ENCODE data around the gene DHX30. TPM values are rescaled to one million over a fixed set of nuclear protein-coding genes. Genes with fewer than 3 reads are reported as not detected.
"Not testable (repeated sequence)": the region's sequence is repeated elsewhere in the genome, so short reads cannot be mapped to it uniquely, and the experiment has no call there.

DHX30 gene
- total RNA-seq, 1 experiment from 2014 or later = 29.8 TPM

DNA sequence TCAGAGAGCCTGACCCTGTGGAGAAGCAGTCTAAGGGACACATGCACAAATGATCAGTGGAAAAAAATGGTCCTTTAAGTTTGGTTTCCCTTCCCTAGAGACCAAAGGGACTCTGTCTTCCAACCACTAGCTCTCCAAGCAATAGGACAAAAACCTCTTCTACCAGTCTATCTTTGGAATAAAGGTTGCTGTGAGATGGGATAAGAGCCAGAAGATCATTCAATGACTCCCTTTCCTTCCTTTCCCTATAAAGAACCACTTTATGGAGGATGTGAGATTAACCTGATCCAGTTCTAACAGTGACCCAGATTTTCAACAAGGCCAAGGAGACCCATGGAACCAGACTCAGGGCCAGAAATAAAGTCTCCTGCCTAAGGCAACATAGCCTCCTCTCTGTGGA is 74.8 kb downstream of the DHX30 start:
- no peak for DNase-seq (ENCODE audit: low spot score)

DNA sequence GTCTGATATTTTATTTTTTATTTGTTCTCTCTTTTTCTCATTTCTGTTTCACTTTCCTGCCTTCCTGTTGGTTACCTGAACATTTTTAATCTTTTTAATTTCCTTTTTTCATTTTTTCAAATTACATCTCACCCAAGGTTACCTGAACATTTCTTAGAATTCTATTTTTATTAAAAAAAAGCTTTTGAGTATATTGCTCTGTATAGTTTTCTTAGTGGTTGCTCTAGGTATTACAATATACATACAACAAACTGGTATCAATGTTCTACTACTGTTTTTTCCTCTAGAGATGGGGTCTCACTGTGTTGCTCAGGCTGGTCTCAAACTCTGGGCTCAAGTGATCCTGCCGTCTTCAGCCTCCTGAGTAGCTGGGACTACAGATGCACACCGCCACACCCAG is 79.4 kb downstream of the DHX30 start:
- no peak for DNase-seq (ENCODE audit: low spot score)

DNA sequence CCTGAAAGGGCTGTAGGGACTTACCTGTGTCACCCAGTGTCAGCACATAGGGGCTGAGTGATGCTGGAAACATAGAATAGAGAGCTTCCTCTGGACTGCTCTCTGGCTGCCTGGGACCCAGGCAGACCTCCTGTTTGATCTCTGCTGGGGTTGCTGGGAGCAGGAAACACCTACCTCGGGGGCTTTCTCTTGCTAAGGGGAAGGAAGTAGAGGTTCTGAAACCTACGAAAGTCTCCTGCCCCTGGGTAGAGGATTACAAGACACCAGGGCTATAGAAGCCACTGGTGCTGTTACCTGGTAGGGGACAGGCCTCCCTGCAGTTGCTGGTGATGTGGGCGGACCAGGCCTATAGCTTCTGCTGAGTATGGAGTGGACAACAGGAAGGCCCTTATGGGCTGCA is 81.7 kb downstream of the DHX30 start:
- no peak for DNase-seq (ENCODE audit: low spot score)

DNA sequence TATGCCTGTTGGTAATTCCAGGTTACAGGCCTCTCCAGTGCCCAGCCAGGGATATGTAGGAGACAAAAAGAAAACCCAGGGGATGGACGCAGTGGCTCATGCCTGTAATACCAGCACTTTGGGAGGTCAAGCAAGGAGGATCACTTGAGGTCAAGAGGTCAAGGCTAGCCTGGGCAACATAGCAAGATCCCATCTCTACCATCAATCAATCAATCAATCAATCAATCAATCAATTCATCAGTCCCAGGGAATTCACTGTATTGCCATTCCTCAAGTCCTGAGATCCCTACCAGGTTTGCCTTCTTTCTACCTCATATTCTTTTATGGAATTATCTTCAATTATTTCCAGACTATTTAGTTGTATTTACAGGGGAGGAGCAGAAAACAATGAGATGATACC is 82.2 kb downstream of the DHX30 start:
- no peak for DNase-seq (ENCODE audit: low spot score)

DNA sequence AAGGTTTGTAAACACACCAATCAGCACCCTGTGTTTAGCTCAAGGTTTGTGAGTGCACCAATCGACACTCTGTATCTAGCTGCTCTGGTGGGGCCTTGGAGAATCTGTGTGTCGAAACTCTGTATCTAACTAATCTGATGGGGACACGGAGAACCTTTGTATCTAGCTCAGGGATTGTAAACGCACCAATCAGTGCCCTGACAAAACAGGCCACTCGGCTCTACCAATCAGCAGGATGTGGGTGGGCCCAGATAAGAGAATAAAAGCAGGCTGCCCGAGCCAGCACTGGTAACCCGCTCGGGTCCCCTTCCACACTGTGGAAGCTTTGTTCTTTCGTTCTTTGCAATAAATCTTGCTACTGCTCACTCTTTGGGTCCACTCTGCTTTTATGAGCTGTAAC is 85.1 kb downstream of the DHX30 start:
- DNase-seq (ENCODE audit: low spot score) = not testable (repeated sequence)

DNA sequence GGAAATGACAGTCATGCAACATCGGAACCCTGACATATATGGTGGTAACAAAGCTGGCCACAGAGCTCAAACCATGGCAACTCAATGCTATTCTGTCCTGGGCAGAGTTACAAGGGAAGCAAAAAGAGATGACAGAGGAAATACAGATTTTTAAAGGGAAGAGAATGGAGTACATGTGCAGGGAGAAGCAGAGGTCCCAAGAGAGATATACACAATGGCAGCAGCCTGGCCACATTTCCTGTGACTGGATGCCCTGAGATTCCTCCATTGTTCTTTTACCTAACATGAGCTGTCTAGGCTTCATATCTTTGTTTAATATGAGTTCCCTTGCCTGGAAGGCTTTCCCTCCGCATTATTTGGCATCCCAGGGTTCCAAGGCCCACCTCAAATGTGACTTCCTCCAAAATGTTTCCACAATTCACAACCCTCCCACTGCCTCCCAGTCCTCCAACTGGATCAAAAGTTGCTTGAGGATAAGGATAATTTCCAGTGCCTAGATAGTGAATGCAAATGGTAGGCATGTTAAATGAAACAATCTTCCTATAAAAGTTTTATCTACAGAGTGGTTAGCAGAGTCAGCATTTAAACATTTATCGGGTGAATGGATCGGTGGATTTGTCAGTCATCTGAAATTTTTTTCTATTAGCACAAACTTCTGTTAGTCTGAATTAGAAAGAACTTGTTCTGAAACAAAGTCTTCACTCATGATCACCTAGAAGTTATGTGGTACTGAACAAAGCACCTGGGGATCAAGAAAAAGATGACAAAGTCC is 86.2 kb downstream of the DHX30 start:
- DNase-seq (ENCODE audit: low spot score) = no peak

DNA sequence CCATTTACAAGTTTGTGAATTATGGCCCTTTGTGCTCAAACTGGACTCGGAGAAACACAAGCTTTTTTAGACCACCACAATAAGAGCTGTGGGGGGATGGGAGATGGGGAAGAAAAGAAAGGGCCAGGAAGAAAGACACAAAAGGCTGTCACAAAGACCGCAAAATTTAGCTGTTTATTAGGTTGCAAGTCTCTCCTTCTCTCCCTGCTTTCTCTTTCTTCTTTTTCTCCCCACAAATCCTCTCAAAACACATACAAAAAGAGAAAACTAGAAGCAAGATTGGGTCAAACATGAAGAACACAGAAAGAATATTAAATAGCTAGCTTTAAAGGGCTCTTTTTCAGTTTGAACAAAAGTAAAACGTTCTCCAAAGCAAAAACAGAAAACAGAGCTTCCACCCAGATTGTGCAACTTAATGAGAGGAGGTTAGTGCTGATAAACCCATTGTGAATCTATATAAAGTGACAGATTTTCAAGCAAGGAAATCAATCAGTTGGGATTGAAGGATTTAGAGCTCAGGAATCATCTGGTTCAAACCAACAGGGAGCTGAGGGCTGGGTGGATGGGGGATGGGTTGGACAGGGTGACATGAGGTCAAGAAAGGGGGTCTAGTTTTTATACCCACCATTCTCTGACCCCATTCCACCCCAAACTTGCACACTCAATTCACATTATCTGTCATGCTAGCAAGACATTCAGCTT is 87.3 kb downstream of the DHX30 start:
- no peak for DNase-seq (ENCODE audit: low spot score)

DNA sequence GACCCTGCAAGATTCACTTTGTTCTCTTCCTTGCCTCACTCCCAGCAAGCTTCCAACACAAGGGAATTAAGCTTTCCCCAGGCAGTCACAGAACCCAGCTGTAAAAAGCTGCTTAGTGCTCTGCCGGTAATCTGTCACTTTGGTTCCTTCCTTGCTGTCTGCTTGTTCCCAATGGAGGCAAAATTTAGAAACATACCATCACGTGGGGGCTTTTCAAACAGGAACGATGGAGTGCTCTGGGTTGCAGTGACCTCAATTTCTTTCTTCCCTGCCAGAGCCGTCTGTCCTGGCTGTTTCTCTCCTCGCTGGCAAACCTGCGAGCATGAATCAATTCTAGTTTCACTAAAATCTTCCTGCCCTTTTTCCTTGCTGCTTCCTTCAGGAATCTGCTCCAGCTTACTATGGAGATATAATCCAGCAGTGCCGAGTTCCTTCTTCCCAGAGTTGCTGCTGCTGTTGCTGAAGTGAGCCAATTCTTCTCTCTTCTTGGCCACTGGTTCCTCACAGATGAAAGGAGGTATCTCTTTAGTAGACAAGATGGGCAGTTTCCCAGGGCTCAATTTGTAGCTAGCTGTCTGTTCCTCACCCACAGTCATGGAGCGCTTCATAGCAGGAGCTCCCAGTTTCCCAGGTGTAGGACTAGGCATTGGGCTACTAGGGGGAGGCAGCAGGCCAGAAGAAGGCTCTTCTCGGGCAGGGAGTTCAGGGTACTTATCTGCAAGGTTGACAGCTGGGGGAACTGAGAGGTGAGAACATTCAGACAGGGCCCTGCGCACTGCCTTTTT is 88.1 kb downstream of the DHX30 start:
- DNase-seq (ENCODE audit: low spot score) = no peak

DNA sequence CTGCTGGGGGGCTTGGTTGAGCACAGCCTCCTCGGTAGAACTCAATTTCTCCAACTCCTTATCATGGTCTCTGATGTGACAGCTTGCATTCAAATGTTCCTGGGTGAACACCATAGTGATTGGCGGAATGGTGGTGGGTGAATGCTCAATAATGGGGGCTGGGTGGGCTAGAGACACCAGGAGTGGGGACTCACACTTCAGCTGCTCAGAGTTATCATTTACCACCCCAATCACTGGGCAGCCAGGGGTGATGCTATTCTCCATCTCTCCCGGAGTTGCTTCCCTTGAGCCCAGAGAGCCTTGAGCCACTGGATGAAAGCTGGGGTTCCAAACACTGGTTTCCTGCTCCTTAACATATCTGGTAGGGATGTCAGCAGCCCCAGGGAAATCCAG is 88.7 kb downstream of the DHX30 start:
- no peak for DNase-seq (ENCODE audit: low spot score)

DNA sequence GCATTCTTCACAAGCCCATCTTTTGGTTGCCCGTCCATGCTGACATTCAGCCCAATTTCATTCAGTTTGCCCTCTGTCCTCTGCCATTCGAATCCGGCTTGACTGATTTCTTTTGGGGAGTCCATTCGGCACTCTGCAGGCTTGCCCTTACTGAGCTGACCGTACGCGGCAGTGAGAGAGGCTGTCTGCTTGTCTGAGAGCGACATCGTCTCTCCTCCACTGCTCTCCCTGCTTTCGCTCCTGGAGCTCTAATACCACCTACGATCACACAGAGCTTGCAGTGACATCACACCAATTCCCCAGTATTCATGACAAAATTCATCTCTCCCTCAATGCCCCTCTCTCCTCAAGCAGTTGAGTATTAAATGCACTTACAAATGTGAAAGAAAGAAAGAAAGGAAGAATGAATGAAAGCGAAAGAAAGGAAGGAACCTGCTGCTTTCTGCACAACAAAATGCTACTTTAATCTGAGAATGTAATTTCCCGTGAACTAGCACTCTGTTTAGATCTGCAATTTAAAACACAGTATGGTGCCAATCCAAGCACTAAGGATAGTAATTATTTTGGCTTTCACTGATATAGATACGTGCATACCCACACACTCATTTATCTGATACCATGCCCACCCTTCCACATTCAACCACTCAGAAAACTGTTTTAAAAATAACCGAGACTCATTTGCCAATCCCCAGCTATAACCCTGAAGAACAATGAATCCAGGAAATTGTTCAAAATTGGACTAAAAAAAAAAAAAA is 89.5 kb downstream of the DHX30 start:
- DNase-seq (ENCODE audit: low spot score) = no peak

DNA sequence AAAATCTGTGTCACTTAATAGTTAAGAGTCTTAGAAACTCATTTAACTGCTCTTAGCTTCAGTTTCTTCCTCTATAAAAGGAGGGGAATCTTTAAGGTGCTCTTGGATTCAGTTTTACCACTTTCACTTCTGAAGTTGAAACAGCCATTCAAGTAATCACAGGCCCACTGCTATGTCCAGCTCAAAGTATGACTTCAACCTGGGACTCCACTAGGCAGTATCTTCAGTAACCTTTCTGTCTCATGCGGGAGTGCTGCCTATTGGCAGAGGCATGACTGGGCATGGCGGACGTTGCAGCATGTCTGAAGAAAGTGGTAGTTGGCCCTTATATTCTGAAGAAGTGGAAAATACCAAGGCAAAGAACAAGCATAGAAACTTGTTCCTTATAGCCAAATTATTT is 92.3 kb downstream of the DHX30 start:
- no peak for DNase-seq (ENCODE audit: low spot score)

DNA sequence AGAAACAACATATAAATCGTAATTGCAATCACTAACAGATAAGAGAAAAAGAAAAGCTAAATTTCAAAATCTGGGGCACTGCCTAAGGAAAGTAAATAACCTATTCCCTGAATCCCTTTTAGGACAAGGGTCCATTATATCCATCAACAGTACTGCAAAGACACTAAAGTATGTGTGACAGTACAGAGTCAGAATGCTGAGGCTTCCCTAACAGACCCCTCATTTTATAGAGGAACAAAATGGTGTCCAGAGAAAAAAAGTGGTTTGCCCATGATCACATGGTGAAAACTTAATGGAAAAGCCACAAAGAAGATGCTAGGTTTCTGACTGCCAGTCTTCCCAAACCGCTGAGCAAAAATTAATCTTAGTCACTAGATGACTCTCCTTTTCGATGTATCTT is 93.8 kb downstream of the DHX30 start:
- no peak for DNase-seq (ENCODE audit: low spot score)

DNA sequence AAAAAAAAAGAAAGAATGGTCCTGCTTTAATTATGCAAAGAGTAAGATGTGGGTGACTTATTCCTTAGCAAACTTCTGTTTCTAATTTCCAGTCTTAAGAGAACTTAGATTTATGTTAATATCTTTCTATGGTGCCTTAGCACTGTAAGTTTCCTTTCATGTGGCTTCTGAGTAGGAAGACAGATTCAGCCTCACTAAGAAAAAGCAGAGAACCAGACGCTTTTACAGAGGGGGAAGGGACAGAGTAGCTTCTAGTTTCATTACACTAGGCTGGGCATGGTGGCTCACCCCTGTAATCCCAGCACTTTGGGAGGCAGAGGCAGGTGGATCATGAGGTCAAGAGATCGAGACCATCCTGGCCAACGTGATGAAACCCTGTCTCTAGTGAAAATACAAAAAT is 95.0 kb downstream of the DHX30 start:
- DNase-seq (ENCODE audit: low spot score) = no peak

DNA sequence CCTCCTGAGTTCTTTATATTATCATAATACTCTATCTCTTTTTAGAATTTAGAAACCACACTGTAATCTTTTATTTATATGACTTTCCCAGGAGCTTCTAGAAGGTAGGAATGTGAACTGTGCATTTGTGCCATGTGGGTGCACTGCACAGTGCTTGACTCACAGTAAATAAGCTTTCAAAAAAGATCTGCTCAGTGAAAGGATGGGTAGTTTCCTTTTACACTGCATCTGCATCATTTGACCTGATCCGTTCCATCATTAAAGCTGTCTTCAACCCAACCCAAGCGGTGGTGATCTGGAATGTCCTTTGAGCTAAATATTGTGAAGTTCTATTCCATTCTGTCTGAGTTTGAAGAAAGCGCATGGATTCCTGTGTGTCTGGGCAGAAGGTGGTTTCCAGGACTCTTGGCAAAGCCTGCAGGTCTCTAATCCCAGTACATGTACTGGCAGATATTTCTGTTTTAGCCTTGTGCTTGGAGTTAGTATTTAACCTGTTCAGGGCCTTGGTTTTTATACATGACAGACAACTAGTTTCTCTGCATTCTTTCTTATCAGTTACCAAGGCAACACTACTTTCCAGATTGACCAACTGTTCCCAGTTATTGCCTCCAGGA is 96.7 kb downstream of the DHX30 start:
- no peak for DNase-seq (ENCODE audit: low spot score)

Other genes with a start within 250 kb of the DHX30 start
- 0.93 and 1.5 TPM in 2 replicates for gene CSPG5, start 224.3 kb upstream of the DHX30 start, total RNA-seq (2014; rRNA removed; shearing (Covaris generic))
- 17.6 and 32.7 TPM in 2 replicates for gene SMARCC1, start 21.2 kb upstream of the DHX30 start, total RNA-seq (2014; rRNA removed; shearing (Covaris generic))
- gene MAP4, start 213.3 kb downstream of the DHX30 start, total RNA-seq (2014; rRNA removed; shearing (Covaris generic)) = 35.8 and 40.8 TPM in 2 replicates

Measured in H4 (cell line).